ENCODE results near the gene IFT122. TPM values are rescaled to one million over a fixed set of nuclear protein-coding genes. Genes with fewer than 3 reads are reported as not detected.
"Not testable (repeated sequence)": the region's sequence is repeated elsewhere in the genome, so short reads cannot be mapped to it uniquely, and the experiment has no call there.

IFT122 gene
- total and polyA plus RNA-seq, 2 donors (not counting 3 experiments of a cell fraction or from before 2014, with no cell fraction given), result 38.4 to 41.7 TPM

DNA sequence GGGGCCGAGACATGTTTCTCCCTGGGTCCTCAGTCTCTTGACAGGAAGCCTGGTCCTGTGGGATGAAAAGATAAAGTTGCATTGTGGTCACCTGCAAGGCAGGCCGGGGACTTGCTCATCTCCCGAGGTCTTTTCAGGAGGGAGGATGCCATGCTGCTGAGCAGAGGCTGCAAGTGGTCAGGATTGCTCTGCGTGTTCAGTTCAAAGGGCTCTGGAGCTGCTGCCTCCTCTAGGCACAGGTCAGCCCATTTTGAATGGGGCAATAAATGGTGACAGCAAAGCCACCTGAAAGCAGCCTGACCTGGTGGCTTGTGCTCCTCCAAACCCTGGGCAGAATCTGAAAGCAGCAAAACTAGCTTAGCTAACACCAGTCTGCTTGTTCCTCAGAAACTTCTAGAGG, 51.1 kb downstream of the IFT122 start:
- peaks cover 29% of the 10 kb centered on the region for H3K4me1 ChIP-seq (ENCODE audit: control insufficient read depth, extremely low read depth, insufficient read depth, low read length)
- dilution Hi-C loops (cut with MboI; ENCODE audit: extremely low pct_ligation_motif_present, low sequenced_read_pairs); H3K9me1 ChIP-seq (replicated peaks; ENCODE audit: control insufficient read depth, extremely low read depth, insufficient read depth, low read length); H3K36me3 ChIP-seq (ENCODE audit: control insufficient read depth in 2 of 2, extremely low read depth in 1 of 2, insufficient read depth in 2 of 2, low read length in 2 of 2); FAIRE-seq; H3K4me3 ChIP-seq (replicated peaks in 1 of 3; ENCODE audit: insufficient read depth in 1 of 3, low read depth in 1 of 3, low read length in 3 of 3); H3K9me3 ChIP-seq (replicated peaks; ENCODE audit: control insufficient read depth, insufficient read depth, low read length); POLR2A ChIA-PET; H2AFZ ChIP-seq (ENCODE audit: low read depth, low read length); H3K79me2 ChIP-seq (ENCODE audit: control insufficient read depth, insufficient read depth, low read length); BruUV-seq (replicated peaks); H4K20me1 ChIP-seq (replicated peaks; ENCODE audit: control insufficient read depth, extremely low read depth, insufficient read depth, low read length); DNase-seq (ENCODE audit: low read depth, low spot score); H3K27me3 ChIP-seq (ENCODE audit: control insufficient read depth in 2 of 2, insufficient read depth in 2 of 2, low read length in 2 of 2); H3K4me2 ChIP-seq (ENCODE audit: insufficient read depth, low read length); H3K9ac ChIP-seq (replicated peaks; ENCODE audit: extremely low read depth, insufficient read depth, low read length): not testable (repeated sequence)
- peak overlapping the region; percentile 81 for H3K27ac ChIP-seq (ENCODE audit: insufficient read depth, low read depth, low read length)
- CTCF ChIA-PET, result interaction anchor here (1.2 to 3.8 kb wide), 16 partner anchors 18 to 439 kb away, joined by 4 to 80 read pairs (median 10); no protein-coding TSS in a partner anchor
- intact Hi-C loops (cut with micrococcal nuclease), result loop anchor here (5.0 kb wide), 1 partner anchor 401 kb away; the partner anchor contains the start of gene TMCC1

DNA sequence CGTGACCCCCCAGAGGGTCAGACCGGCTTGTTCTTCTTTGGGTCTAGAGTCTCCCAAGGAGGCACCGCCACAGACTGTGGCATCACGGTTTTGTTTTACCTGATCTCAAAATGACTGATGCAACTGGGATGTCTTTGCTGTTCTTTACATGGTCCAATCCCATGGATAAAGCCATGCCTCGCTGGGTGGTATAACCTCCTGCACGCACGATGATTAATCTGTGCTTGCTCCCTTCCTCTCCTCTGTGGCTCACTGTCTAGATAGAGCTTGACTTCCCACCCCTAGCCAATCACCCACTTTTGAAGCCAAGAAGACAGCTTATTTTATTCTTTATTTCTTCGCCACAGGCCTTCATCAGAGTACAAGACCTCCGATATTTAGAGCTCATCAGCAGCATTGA, 51.8 kb downstream of the IFT122 start:
- DNase-seq (ENCODE audit: low read depth, low spot score), result no peak
- Histone ChIP-seq H3K36me3 (ENCODE audit: control insufficient read depth in 2 of 2, extremely low read depth in 1 of 2, insufficient read depth in 2 of 2, low read length in 2 of 2) (peaks cover 0 to 4% of the 10 kb centered on the region in 2 experiments), H3K9me1 (replicated peaks; ENCODE audit: control insufficient read depth, extremely low read depth, insufficient read depth, low read length) (no peaks in the 10 kb centered on the region), H3K9me3 (replicated peaks; ENCODE audit: control insufficient read depth, insufficient read depth, low read length) (no peaks in the 10 kb centered on the region), H3K27me3 (ENCODE audit: control insufficient read depth in 2 of 2, insufficient read depth in 2 of 2, low read length in 2 of 2) (no peaks in the 10 kb centered on the region), H4K20me1 (replicated peaks; ENCODE audit: control insufficient read depth, extremely low read depth, insufficient read depth, low read length) (no peaks in the 10 kb centered on the region), H3K4me3 (replicated peaks in 1 of 3; ENCODE audit: insufficient read depth in 1 of 3, low read depth in 1 of 3, low read length in 3 of 3) (no peak overlapping the region), H2AFZ (ENCODE audit: low read depth, low read length) (no peak overlapping the region), H3K79me2 (ENCODE audit: control insufficient read depth, insufficient read depth, low read length) (no peaks in the 10 kb centered on the region), H3K27ac (ENCODE audit: insufficient read depth, low read depth, low read length) (no peak overlapping the region), H3K9ac (replicated peaks; ENCODE audit: extremely low read depth, insufficient read depth, low read length) (no peak overlapping the region), H3K4me2 (ENCODE audit: insufficient read depth, low read length) (no peak overlapping the region), H3K4me1 (ENCODE audit: control insufficient read depth, extremely low read depth, insufficient read depth, low read length) (peaks cover 36% of the 10 kb centered on the region)
- CTCF ChIA-PET, result interaction anchor here (0.8 to 3.8 kb wide), 8 partner anchors 9 to 136 kb away, joined by 3 to 80 read pairs (median 5); no protein-coding TSS in a partner anchor
- TF ChIP-seq, protein P1, sequence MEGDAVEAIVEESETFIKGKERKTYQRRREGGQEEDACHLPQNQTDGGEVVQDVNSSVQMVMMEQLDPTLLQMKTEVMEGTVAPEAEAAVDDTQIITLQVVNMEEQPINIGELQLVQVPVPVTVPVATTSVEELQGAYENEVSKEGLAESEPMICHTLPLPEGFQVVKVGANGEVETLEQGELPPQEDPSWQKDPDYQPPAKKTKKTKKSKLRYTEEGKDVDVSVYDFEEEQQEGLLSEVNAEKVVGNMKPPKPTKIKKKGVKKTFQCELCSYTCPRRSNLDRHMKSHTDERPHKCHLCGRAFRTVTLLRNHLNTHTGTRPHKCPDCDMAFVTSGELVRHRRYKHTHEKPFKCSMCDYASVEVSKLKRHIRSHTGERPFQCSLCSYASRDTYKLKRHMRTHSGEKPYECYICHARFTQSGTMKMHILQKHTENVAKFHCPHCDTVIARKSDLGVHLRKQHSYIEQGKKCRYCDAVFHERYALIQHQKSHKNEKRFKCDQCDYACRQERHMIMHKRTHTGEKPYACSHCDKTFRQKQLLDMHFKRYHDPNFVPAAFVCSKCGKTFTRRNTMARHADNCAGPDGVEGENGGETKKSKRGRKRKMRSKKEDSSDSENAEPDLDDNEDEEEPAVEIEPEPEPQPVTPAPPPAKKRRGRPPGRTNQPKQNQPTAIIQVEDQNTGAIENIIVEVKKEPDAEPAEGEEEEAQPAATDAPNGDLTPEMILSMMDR (IDR thresholded peaks at IDR 0.05; ENCODE audit: extremely low read depth in 1 of 2, insufficient read depth in 1 of 2, low read depth in 1 of 2, low read length in 2 of 2), result no peak
- TF ChIP-seq POLR2AphosphoS5 (IDR thresholded peaks at IDR 0.05; ENCODE audit: insufficient read depth, low read depth, low read length) (no peak), POLR2A (IDR thresholded peaks at IDR 0.05; ENCODE audit: low read depth, low read length) (no peak), EZH2 (IDR thresholded peaks at IDR 0.05; ENCODE audit: borderline replicate concordance, low read depth, low read length, severe bottlenecking) (no peak), MYC (IDR thresholded peaks at IDR 0.05; ENCODE audit: low read depth, low read length) (no peak), GATA2 (IDR thresholded peaks at IDR 0.05; ENCODE audit: insufficient read depth, insufficient read length, low read depth, low read length) (no peak), FOS (IDR thresholded peaks at IDR 0.05; ENCODE audit: borderline replicate concordance, insufficient read depth, low read length) (no peak), JUN (IDR thresholded peaks at IDR 0.05; ENCODE audit: borderline replicate concordance, insufficient read depth, insufficient read length, low read depth) (no peak)
- TF ChIP-seq, protein P2, sequence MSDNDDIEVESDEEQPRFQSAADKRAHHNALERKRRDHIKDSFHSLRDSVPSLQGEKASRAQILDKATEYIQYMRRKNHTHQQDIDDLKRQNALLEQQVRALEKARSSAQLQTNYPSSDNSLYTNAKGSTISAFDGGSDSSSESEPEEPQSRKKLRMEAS (IDR thresholded peaks at IDR 0.05; ENCODE audit: insufficient read depth, insufficient read length), result no peak
- dilution Hi-C loops (cut with MboI; ENCODE audit: extremely low pct_ligation_motif_present, low sequenced_read_pairs), result no loop called here
- no TSS peak for BruUV-seq (replicated peaks)
- POLR2A ChIA-PET, result no interaction called here
- intact Hi-C loops (cut with micrococcal nuclease), result loop anchor here (5.0 kb wide), 1 partner anchor 401 kb away; the partner anchor contains the start of gene TMCC1
- no peak for FAIRE-seq

Data from endothelial cell of umbilical vein (primary cell).